ENCODE results near the gene BABAM2.

DNA sequence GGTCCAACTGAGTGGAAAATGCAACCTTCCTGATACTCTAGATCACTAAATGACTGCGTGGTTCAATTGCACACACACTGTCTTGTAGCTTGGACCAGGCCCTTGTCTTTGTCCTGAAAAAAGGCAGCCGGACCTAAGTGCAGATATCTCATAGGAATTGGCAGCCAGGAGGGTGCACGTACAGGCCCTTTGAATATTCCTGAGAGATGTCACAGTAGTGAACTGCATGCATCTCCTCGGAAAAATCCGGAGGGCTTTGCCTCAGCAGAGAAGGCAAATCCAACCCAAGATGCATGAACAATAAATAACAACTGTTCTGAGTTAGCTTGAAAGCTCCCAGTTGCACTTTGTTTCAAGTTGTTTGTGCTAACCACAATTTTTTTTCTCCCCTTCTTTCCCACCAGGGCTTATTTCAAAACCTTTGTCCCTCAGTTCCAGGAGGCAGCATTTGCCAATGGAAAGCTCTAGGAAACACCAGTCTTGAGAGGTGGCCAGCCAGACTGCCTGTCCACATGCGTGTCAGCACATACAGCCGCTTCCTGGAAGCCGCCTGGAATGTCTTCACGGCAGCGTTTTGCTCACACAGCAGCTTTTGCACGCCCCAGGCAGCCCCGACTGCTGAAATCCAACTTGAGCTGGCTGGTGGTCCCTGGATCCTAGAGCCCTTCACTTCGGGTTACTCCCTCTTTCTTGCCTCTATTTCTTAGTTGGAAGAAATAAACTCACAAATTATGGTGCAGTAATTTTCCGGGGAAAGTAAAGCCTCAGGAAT is 447.7 kb downstream of the BABAM2 start:
- TF ChIP-seq EZH2phosphoT487 (IDR thresholded peaks at IDR 0.05; ENCODE audit: insufficient read depth, low read depth) (no peak), EZH2 (IDR thresholded peaks at IDR 0.05; ENCODE audit: insufficient read depth, poor library complexity, severe bottlenecking) (no peak)
